HepG2 (cell line): Measurements from ENCODE around the gene ARL3. TPM values are rescaled to one million over a fixed set of nuclear protein-coding genes. Genes with fewer than 3 reads are reported as not detected.

Source experiments
- ATF1 ChIP-seq: IDR thresholded peaks from 2 replicates; pipeline ENCODE4 v1.6.1; 2016; ENCODE audit warnings: mild to moderate bottlenecking, control low read depth
- BORCS8-MEF2B ChIP-seq: sonication (generic); formaldehyde crosslinking; IDR thresholded peaks from 2 replicates; pipeline ENCODE4 v1.8.0; 2022; ENCODE audit warnings: mild to moderate bottlenecking, missing genetic modification reagents
- FLYWCH1 ChIP-seq: sonication (generic); formaldehyde crosslinking; IDR thresholded peaks from 2 replicates; pipeline ENCODE4 v1.8.1; 2023; ENCODE audit warnings: mild to moderate bottlenecking, missing genetic modification reagents
- HNRNPH1 ChIP-seq: fragments of 200-400 bp; formaldehyde crosslinking; optimal IDR thresholded peaks from 2 replicates; pipeline ENCODE3; 2017; ENCODE audit warnings: mild to moderate bottlenecking, low read depth, low read length
- ISX ChIP-seq: sonication (generic); formaldehyde crosslinking; conservative IDR thresholded peaks from 2 replicates; pipeline ENCODE4 v1.5.0; 2020; ENCODE audit warnings: missing genetic modification reagents
- KDM5B ChIP-seq: sonication (generic); formaldehyde crosslinking; IDR thresholded peaks from 2 replicates; pipeline ENCODE4 v1.4.0; 2020; ENCODE audit warnings: missing genetic modification reagents, mild to moderate bottlenecking, borderline replicate concordance
- NFKB2 ChIP-seq: sonication (generic); formaldehyde crosslinking; IDR thresholded peaks from 2 replicates; pipeline ENCODE4 v1.4.0; 2020; ENCODE audit warnings: missing genetic modification reagents, borderline replicate concordance
- PITX1 ChIP-seq: sonication (generic); formaldehyde crosslinking; IDR thresholded peaks from 2 replicates; pipeline ENCODE4 v1.5.1; 2020; ENCODE audit warnings: mild to moderate bottlenecking, missing genetic modification reagents
- POGZ ChIP-seq: sonication (generic); formaldehyde crosslinking; IDR thresholded peaks from 2 replicates; pipeline ENCODE4 v1.4.0; 2020; ENCODE audit warnings: mild to moderate bottlenecking, missing genetic modification reagents
- PPARG ChIP-seq: conservative IDR thresholded peaks from 2 replicates; pipeline ENCODE4 v1.6.1; 2016; ENCODE audit warnings: missing biosample characterization, missing genetic modification reagents
- ZFX ChIP-seq: sonication (generic); formaldehyde crosslinking; IDR thresholded peaks from 2 replicates; pipeline ENCODE4 v1.4.0; 2020; ENCODE audit warnings: mild to moderate bottlenecking, low read depth, missing genetic modification reagents, moderate library complexity
- ZNF12 ChIP-seq: sonication (generic); formaldehyde crosslinking; IDR thresholded peaks from 2 replicates; pipeline ENCODE4 v1.5.0; 2020; ENCODE audit warnings: missing genetic modification reagents
- ZNF234 ChIP-seq: sonication (generic); formaldehyde crosslinking; conservative IDR thresholded peaks from 2 replicates; pipeline ENCODE4 v1.5.1; 2020; ENCODE audit warnings: mild to moderate bottlenecking, missing genetic modification reagents
- ZNF329 ChIP-seq: sonication (generic); formaldehyde crosslinking; IDR thresholded peaks from 2 replicates; pipeline ENCODE4 v1.9.0; 2021; ENCODE audit warnings: low read depth, mild to moderate bottlenecking, missing genetic modification reagents
- ZNF563 ChIP-seq: sonication (generic); formaldehyde crosslinking; IDR thresholded peaks from 2 replicates; pipeline ENCODE4 v1.8.0; 2022; ENCODE audit warnings: mild to moderate bottlenecking, moderate library complexity, missing genetic modification reagents
- ZNF572 ChIP-seq: sonication (generic); formaldehyde crosslinking; IDR thresholded peaks from 2 replicates; pipeline ENCODE4 v1.5.1; 2020; ENCODE audit warnings: mild to moderate bottlenecking, missing genetic modification reagents
- ZNF777 ChIP-seq: sonication (generic); formaldehyde crosslinking; IDR thresholded peaks from 2 replicates; pipeline ENCODE4 v1.4.0; 2020; ENCODE audit warnings: missing genetic modification reagents
- polyA plus RNA-seq, 8 experiments: library from polyadenylated mRNA; depleted of rRNA in 3 of 8; stranded (reverse) in 7 of 8; unstranded in 1 of 8; fragments of >200 nt; fragmentation: Illumina TruSeq in 4 of 8; extraction: Trizol in 4 of 8; gene quantifications; 2 replicates each; pipeline versions ENCODE4 v1.2.1 to v1.2.3, GENCODE V29; 2011 to 2016; ENCODE audit warnings: low read depth in 4 of 8, missing spikeins in 1 of 8, mixed read lengths in 1 of 8; ENCODE audit not compliant: insufficient read depth in 1 of 8
- total RNA-seq, 5 experiments: library from RNA; depleted of rRNA; stranded (reverse); fragments of >200 nt; fragmentation: Illumina TruSeq; extraction: Trizol; gene quantifications; 2 replicates each; pipeline ENCODE4 v1.2.3, GENCODE V29; 2016; ENCODE audit warnings: low read depth in 1 of 5
- TF ChIP-seq, protein P1 (sequence below): IDR thresholded peaks from 2 replicates; pipeline ENCODE4 v1.6.1; 2016; ENCODE audit warnings: low read depth, missing genetic modification reagents, missing compliant biosample characterization
- TF ChIP-seq, protein P2 (sequence below): sonication (generic); formaldehyde crosslinking; IDR thresholded peaks from 2 replicates; pipeline ENCODE4 v1.4.0; 2020; ENCODE audit warnings: missing genetic modification reagents
- TF ChIP-seq, protein P3 (sequence below): sonication (generic); formaldehyde crosslinking; conservative IDR thresholded peaks from 2 replicates; pipeline ENCODE4 v1.4.0; 2020; ENCODE audit warnings: missing genetic modification reagents
- TF ChIP-seq, protein P4 (sequence below): sonication (generic); formaldehyde crosslinking; IDR thresholded peaks from 2 replicates; pipeline ENCODE4 v1.9.0; 2022; ENCODE audit warnings: missing genetic modification reagents, mild to moderate bottlenecking, borderline replicate concordance

Gene ARL3
- total and polyA plus RNA-seq, 2 of the 13 experiments (the other 11 are each of a cell fraction or from before 2014, with no cell fraction given) = 5.2 to 6.6 TPM

DNA sequence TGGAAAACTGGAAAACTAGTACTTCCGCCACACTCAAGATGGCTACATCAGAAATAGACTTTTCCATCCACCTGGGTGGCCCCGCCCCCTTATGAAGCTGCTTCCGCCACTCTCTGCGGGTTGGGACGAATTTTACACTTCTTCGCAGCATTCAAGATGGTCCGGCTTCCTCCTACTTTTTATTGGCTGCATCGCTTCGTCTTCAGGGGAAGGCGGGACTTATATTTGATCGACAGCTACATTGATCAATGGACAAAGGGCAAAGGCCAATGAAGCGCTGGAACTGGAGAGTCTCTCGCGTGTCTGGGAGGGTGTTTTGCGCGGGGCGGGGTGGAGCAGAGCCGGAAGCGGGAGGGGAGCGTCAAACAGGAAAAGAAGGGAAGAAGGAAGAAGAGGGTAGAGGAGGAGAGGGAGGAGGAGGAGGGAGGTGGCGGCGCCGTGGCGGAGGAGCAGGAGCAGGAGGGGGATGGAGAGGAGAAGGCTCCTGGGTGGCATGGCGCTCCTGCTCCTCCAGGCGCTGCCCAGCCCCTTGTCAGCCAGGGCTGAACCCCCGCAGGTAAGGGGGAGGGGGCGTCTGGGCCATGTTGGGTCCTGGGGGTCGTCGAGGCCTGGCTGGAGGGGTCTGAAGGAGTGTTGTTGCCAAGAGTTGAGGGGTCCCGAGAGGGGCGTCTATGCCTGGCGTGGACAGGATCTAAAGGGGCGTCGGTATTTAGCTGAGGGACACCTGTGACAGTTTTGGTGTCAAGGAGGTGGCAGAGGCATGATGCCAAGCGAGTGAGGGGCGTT is 29.6 kb upstream of the ARL3 start, which contains the start of gene WBP1L (continued):
- TF ChIP-seq, protein P1, sequence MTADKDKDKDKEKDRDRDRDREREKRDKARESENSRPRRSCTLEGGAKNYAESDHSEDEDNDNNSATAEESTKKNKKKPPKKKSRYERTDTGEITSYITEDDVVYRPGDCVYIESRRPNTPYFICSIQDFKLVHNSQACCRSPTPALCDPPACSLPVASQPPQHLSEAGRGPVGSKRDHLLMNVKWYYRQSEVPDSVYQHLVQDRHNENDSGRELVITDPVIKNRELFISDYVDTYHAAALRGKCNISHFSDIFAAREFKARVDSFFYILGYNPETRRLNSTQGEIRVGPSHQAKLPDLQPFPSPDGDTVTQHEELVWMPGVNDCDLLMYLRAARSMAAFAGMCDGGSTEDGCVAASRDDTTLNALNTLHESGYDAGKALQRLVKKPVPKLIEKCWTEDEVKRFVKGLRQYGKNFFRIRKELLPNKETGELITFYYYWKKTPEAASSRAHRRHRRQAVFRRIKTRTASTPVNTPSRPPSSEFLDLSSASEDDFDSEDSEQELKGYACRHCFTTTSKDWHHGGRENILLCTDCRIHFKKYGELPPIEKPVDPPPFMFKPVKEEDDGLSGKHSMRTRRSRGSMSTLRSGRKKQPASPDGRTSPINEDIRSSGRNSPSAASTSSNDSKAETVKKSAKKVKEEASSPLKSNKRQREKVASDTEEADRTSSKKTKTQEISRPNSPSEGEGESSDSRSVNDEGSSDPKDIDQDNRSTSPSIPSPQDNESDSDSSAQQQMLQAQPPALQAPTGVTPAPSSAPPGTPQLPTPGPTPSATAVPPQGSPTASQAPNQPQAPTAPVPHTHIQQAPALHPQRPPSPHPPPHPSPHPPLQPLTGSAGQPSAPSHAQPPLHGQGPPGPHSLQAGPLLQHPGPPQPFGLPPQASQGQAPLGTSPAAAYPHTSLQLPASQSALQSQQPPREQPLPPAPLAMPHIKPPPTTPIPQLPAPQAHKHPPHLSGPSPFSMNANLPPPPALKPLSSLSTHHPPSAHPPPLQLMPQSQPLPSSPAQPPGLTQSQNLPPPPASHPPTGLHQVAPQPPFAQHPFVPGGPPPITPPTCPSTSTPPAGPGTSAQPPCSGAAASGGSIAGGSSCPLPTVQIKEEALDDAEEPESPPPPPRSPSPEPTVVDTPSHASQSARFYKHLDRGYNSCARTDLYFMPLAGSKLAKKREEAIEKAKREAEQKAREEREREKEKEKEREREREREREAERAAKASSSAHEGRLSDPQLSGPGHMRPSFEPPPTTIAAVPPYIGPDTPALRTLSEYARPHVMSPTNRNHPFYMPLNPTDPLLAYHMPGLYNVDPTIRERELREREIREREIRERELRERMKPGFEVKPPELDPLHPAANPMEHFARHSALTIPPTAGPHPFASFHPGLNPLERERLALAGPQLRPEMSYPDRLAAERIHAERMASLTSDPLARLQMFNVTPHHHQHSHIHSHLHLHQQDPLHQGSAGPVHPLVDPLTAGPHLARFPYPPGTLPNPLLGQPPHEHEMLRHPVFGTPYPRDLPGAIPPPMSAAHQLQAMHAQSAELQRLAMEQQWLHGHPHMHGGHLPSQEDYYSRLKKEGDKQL (CRISPR knock-in tag) = no peak
- TF ChIP-seq ZFX (CRISPR knock-in tag) (0 out of 2 replicates have a peak, but pooled peaks have one; percentile 38), BORCS8-MEF2B (peak; percentile 11; the same call in 1 of the 2 replicates), ZNF234 (no peak), NFKB2 (peak; percentile 72; the same call in 1 of the 2 replicates), KDM5B (CRISPR knock-in tag) (no peak), POGZ (CRISPR knock-in tag) (peak; percentile 82), HNRNPH1 (peak; percentile 91), PPARG (no peak), ATF1 (CRISPR knock-in tag) (peak; percentile 88), ZNF329 (CRISPR knock-in tag) (no peak), PITX1 (CRISPR knock-in tag) (no peak), ZNF563 (CRISPR knock-in tag) (no peak), ZNF12 (no peak), ZNF777 (no peak), FLYWCH1 (no peak), ISX (CRISPR knock-in tag) (no peak), ZNF572 (CRISPR knock-in tag) (no peak)
- TF ChIP-seq, protein P2, sequence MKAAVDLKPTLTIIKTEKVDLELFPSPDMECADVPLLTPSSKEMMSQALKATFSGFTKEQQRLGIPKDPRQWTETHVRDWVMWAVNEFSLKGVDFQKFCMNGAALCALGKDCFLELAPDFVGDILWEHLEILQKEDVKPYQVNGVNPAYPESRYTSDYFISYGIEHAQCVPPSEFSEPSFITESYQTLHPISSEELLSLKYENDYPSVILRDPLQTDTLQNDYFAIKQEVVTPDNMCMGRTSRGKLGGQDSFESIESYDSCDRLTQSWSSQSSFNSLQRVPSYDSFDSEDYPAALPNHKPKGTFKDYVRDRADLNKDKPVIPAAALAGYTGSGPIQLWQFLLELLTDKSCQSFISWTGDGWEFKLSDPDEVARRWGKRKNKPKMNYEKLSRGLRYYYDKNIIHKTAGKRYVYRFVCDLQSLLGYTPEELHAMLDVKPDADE = no peak
- TF ChIP-seq, protein P3, sequence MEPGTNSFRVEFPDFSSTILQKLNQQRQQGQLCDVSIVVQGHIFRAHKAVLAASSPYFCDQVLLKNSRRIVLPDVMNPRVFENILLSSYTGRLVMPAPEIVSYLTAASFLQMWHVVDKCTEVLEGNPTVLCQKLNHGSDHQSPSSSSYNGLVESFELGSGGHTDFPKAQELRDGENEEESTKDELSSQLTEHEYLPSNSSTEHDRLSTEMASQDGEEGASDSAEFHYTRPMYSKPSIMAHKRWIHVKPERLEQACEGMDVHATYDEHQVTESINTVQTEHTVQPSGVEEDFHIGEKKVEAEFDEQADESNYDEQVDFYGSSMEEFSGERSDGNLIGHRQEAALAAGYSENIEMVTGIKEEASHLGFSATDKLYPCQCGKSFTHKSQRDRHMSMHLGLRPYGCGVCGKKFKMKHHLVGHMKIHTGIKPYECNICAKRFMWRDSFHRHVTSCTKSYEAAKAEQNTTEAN = no peak
- TF ChIP-seq, protein P4, sequence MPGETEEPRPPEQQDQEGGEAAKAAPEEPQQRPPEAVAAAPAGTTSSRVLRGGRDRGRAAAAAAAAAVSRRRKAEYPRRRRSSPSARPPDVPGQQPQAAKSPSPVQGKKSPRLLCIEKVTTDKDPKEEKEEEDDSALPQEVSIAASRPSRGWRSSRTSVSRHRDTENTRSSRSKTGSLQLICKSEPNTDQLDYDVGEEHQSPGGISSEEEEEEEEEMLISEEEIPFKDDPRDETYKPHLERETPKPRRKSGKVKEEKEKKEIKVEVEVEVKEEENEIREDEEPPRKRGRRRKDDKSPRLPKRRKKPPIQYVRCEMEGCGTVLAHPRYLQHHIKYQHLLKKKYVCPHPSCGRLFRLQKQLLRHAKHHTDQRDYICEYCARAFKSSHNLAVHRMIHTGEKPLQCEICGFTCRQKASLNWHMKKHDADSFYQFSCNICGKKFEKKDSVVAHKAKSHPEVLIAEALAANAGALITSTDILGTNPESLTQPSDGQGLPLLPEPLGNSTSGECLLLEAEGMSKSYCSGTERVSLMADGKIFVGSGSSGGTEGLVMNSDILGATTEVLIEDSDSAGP (CRISPR knock-in tag) = peak; percentile 64; the same call in 1 of the 2 replicates
